Hepatocyte (in vitro differentiated cells): ENCODE measurements around the gene SLCO1A2.

ENCODE experiments used
- CTCF ChIP-seq: fragments of 200-600 bp; sonication (generic); IDR thresholded peaks from 2 replicates; pipeline ENCODE4 v1.5.1; 2016; ENCODE audit warnings: antibody characterized with exemption, mild to moderate bottlenecking; ENCODE audit not compliant: poor library complexity
- EZH2 ChIP-seq: fragments of 200-600 bp; sonication (generic); IDR thresholded peaks from 2 replicates; pipeline ENCODE4 v1.6.1; 2016; ENCODE audit warnings: antibody characterized with exemption, mild to moderate bottlenecking, borderline replicate concordance
- EZH2phosphoT487 ChIP-seq: fragments of 200-600 bp; sonication (generic); IDR thresholded peaks from one replicate; pipeline ENCODE4 v1.6.1; 2018; ENCODE audit warnings: antibody characterized with exemption, mild to moderate bottlenecking, low read depth, moderate library complexity; ENCODE audit not compliant: unreplicated experiment, severe bottlenecking

GRCh38 chr12:21384261-21384660 lies 49.5 kb upstream of the SLCO1A2 start:
- TF ChIP-seq EZH2: no peak
- no peak for TF ChIP-seq CTCF
- TF ChIP-seq EZH2phosphoT487: no peak
